B cell (primary cell): ENCODE data around the gene TRERF1. TPM values are rescaled to one million over a fixed set of nuclear protein-coding genes. Genes with fewer than 3 reads are reported as not detected.

Experiments
- ATAC-seq: fragments of 200-7000 bp; cut with Tn5 transposase; one replicate; pipeline ENCODE4 v1.10.0; 2021; ENCODE audit warnings: low read depth, mild to moderate bottlenecking, moderate number of reproducible peaks, moderate library complexity
- CTCF ChIA-PET: fragments of 350-600 bp; sonication (Branson Sonifier 250); formaldehyde crosslinking; loops from one replicate; lab custom pipeline; 2021; ENCODE audit warnings: antibody characterized with exemption, inconsistent platforms; lab: Charles Lee
- POLR2A ChIA-PET: fragments of 350-600 bp; sonication (Branson Sonifier 250); formaldehyde crosslinking; loops from one replicate; lab custom pipeline; 2021; ENCODE audit warnings: antibody characterized with exemption; lab: Charles Lee
- DNase-seq: peaks from one replicate; pipeline ENCODE4 v3.0.0; 2013
- H2AFZ ChIP-seq: 2 replicates; pipeline ENCODE4 v1.6.1; 2012; ENCODE audit warnings: mild to moderate bottlenecking, low read depth, low read length; ENCODE audit not compliant: insufficient read depth, poor library complexity, severe bottlenecking
- H3K27ac ChIP-seq, 2 donors: 1 replicate in 1 of 2; 2 replicates in 1 of 2; pipeline ENCODE4 v1.5.1; 2012 to 2013; ENCODE audit warnings: low read length in 2 of 2, mild to moderate bottlenecking in 2 of 2, moderate library complexity in 1 of 2
- H3K27me3 ChIP-seq, 4 experiments: fragments of 200-600 bp in 1 of 4; sonication (generic) in 1 of 4; replicated peaks in 1 of 4; 1 replicate in 2 of 4; 2 replicates in 2 of 4; pipeline versions ENCODE4 v1.6.1 to v1.7.0; 2013 to 2016; ENCODE audit warnings: low read length in 3 of 4, mild to moderate bottlenecking in 2 of 4, mixed read lengths in 1 of 4, moderate library complexity in 1 of 4; ENCODE audit not compliant: insufficient read depth in 4 of 4, control insufficient read depth in 3 of 4; ENCODE audit errors: control extremely low read depth in 1 of 4
- H3K36me3 ChIP-seq, 2 experiments: replicated peaks in 1 of 2; 1 replicate in 1 of 2; 2 replicates in 1 of 2; pipeline versions ENCODE4 v1.6.1 to v1.7.1; 2013; ENCODE audit warnings: low read length in 1 of 2; ENCODE audit not compliant: insufficient read depth in 2 of 2, control insufficient read depth in 1 of 2; ENCODE audit errors: control extremely low read depth in 1 of 2, extremely low read depth in 1 of 2
- H3K4me1 ChIP-seq, 2 donors: fragments of 200-600 bp in 1 of 2; sonication (generic) in 1 of 2; 1 replicate in 1 of 2; 2 replicates in 1 of 2; pipeline versions ENCODE4 v1.5.1 to v1.6.1; 2013 to 2017; ENCODE audit warnings: low read length in 2 of 2; ENCODE audit not compliant: control insufficient read depth in 2 of 2, insufficient read depth in 2 of 2
- H3K4me2 ChIP-seq: replicated peaks from 2 replicates; pipeline ENCODE3; 2012; ENCODE audit warnings: mild to moderate bottlenecking, low read depth, low read length; ENCODE audit not compliant: poor library complexity, severe bottlenecking
- H3K4me3 ChIP-seq, 5 experiments: fragments of 200-600 bp in 1 of 5; sonication (generic) in 1 of 5; 1 replicate in 3 of 5; 2 replicates in 2 of 5; pipeline versions ENCODE4 v1.5.1 to v1.7.0; 2011 to 2016; ENCODE audit warnings: low read length in 4 of 5, mild to moderate bottlenecking in 4 of 5, low read depth in 2 of 5, control low read depth in 1 of 5, moderate library complexity in 1 of 5; ENCODE audit not compliant: insufficient read depth in 1 of 5; ENCODE audit errors: control extremely low read depth in 1 of 5, extremely low read depth in 1 of 5
- H3K79me2 ChIP-seq: fragments of 200-600 bp; sonication (generic); one replicate; pipeline ENCODE4 v1.6.0; 2016; ENCODE audit warnings: low read length; ENCODE audit not compliant: control insufficient read depth, insufficient read depth
- H3K9ac ChIP-seq: fragments of 200-600 bp; sonication (generic); 2 replicates; pipeline ENCODE4 v1.6.1; 2017; ENCODE audit warnings: mild to moderate bottlenecking, low read length, moderate library complexity
- H3K9me3 ChIP-seq, 3 donors: one replicate each; pipeline versions ENCODE4 v1.6.1 to v1.7.1; 2013; ENCODE audit warnings: low read length in 2 of 3; ENCODE audit not compliant: control insufficient read depth in 2 of 3, insufficient read depth in 1 of 3; ENCODE audit errors: control extremely low read depth in 1 of 3
- H4K20me1 ChIP-seq: 2 replicates; pipeline ENCODE4 v1.6.0; 2012; ENCODE audit warnings: mild to moderate bottlenecking, low read length; ENCODE audit not compliant: insufficient read depth, control insufficient read depth, poor library complexity, severe bottlenecking
- H3K27ac Mint-ChIP-seq: one replicate; pipeline ENCODE4 v1.8.0; 2021; ENCODE audit warnings: mixed read lengths
- H3K27me3 Mint-ChIP-seq: one replicate; pipeline ENCODE4 v1.8.0; 2021; ENCODE audit warnings: mixed read lengths
- H3K4me1 Mint-ChIP-seq: one replicate; pipeline ENCODE4 v1.8.0; 2021; ENCODE audit warnings: mixed read lengths
- H3K4me3 Mint-ChIP-seq: one replicate; pipeline ENCODE4 v1.8.0; 2021; ENCODE audit warnings: mixed read lengths
- H3K9me3 Mint-ChIP-seq: one replicate; pipeline ENCODE4 v1.8.0; 2022; ENCODE audit warnings: mixed read lengths; ENCODE audit not compliant: insufficient read depth
- EZH2 ChIP-seq: IDR thresholded peaks from 2 replicates; pipeline ENCODE4 v1.6.1; 2012; ENCODE audit warnings: borderline replicate concordance, low read depth, mild to moderate bottlenecking, moderate library complexity, low read length; ENCODE audit not compliant: insufficient read depth, poor library complexity, severe bottlenecking
- WGBS: methylation state at CpG from one replicate; pipeline ENCODE4 v1.1.5; 2013; ENCODE audit warnings: missing lambda C conversion rate; ENCODE audit not compliant: insufficient coverage; 5-methylcytosine and 5-hydroxymethylcytosine counted together
- intact Hi-C: fragments of 100-400 bp; cut with micrococcal nuclease; formaldehyde crosslinking; loops from one replicate; pipeline ENCODE4 v1.10.0; 2022
- polyA plus RNA-seq: library from polyadenylated mRNA; depleted of rRNA; stranded (reverse); fragments of >200 nt; gene quantifications from 2 replicates; pipeline ENCODE4 v1.2.3, GENCODE V29; 2012
- total RNA-seq, 2 donors: library from RNA; stranded (reverse); fragments of 120-200 nt in 1 of 2; gene quantifications; 1 replicate in 1 of 2; 2 replicates in 1 of 2; pipeline versions ENCODE4 v1.2.3 to v1.2.4, GENCODE V29; 2013 to 2022
- TF ChIP-seq, protein P1 (sequence below): fragments of 200-600 bp; IDR thresholded peaks from one replicate; pipeline ENCODE4 v1.8.0; 2022; ENCODE audit warnings: antibody characterized with exemption, mild to moderate bottlenecking

The TRERF1 gene
- total and polyA plus RNA-seq, 2 donors (not counting 1 experiment from before 2014, with no cell fraction given): 3.5 to 6.7 TPM

DNA sequence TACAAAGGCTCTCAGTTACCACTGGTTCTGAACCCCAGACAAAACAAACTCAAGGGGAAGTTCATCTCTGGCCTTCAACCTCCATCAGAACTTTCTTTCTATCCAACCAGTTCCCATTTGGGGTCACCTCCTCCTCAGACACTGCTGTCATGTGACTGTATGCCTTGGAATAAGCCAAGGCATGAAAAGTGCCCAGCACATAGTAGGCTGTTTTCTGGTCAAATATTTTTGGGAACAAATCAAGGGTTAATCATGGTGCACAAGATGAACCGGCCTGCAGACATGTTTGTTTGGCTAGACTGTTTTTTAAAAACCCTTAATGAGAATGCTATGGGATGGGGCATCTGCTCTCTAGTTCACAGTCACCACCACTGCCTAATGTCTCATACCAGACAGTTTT is 185.2 kb downstream of the TRERF1 start:
- no peak overlapping the region for H3K27ac Mint-ChIP-seq
- no CpG with 5 or more reads among the region's 1 CpG for WGBS
- CTCF ChIA-PET: no interaction called here

DNA sequence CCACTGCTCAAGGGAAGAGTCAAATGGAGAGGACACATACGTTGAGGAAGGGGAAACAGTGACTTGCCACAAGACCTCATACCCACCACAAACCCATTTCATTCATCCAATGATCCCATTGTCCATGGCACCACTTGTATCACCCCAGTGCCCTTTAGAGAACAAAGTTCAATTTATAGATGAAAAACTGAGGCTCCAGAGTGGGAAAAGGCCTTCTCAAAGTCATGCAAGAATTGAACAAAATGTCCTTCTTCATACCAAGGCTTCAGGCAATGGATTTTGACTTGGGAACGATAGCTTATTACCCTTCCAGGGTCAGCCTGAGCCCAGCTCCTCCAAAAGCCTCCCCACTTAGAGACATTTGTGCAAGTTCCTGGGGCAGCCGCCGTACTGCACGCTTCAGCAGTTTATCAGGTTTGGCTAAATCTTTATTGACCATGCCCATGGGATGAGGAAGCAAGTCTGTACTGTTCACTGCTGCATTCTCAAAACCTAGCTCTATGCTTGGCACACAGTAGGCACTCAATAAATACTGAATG is 186.8 kb downstream of the TRERF1 start:
- Histone ChIP-seq H3K27ac (no peak overlapping the region), H3K36me3 (no peaks in the 10 kb centered on the region), H3K9ac (no peak overlapping the region), H3K9me3 (no peaks in the 10 kb centered on the region), H3K4me3 (no peak overlapping the region), H2AFZ (no peak overlapping the region), H3K79me2 (no peaks in the 10 kb centered on the region), H4K20me1 (no peaks in the 10 kb centered on the region), H3K27me3 (no peaks in the 10 kb centered on the region), H3K4me1 (peaks cover 7 to 12% of the 10 kb centered on the region in 2 donors), H3K4me2 (no peak overlapping the region)
- CTCF ChIA-PET: no interaction called here
- ATAC-seq: no peak
- intact Hi-C loops: no loop called here
- no peaks in the 10 kb centered on the region for H3K9me3 Mint-ChIP-seq
- no peak for DNase-seq
- H3K27ac Mint-ChIP-seq: no peak overlapping the region
- H3K27me3 Mint-ChIP-seq: no peaks in the 10 kb centered on the region
- H3K4me3 Mint-ChIP-seq: no peak overlapping the region
- 100% methylated on average over 4 of the region's 5 CpGs for WGBS
- no peak for TF ChIP-seq EZH2
- TF ChIP-seq, protein P1, sequence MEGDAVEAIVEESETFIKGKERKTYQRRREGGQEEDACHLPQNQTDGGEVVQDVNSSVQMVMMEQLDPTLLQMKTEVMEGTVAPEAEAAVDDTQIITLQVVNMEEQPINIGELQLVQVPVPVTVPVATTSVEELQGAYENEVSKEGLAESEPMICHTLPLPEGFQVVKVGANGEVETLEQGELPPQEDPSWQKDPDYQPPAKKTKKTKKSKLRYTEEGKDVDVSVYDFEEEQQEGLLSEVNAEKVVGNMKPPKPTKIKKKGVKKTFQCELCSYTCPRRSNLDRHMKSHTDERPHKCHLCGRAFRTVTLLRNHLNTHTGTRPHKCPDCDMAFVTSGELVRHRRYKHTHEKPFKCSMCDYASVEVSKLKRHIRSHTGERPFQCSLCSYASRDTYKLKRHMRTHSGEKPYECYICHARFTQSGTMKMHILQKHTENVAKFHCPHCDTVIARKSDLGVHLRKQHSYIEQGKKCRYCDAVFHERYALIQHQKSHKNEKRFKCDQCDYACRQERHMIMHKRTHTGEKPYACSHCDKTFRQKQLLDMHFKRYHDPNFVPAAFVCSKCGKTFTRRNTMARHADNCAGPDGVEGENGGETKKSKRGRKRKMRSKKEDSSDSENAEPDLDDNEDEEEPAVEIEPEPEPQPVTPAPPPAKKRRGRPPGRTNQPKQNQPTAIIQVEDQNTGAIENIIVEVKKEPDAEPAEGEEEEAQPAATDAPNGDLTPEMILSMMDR: no peak
- POLR2A ChIA-PET: no interaction called here
- peaks cover 12% of the 10 kb centered on the region for H3K4me1 Mint-ChIP-seq

More for the DNA sequence above, 185.2 kb downstream of the TRERF1 start:
- Histone ChIP-seq H2AFZ (no peak overlapping the region), H3K79me2 (no peaks in the 10 kb centered on the region), H3K9ac (no peak overlapping the region), H3K27me3 (no peaks in the 10 kb centered on the region), H3K4me1 (peaks cover 7 to 13% of the 10 kb centered on the region in 2 donors), H4K20me1 (no peaks in the 10 kb centered on the region), H3K36me3 (no peaks in the 10 kb centered on the region), H3K9me3 (no peaks in the 10 kb centered on the region), H3K4me2 (no peak overlapping the region), H3K4me3 (no peak overlapping the region), H3K27ac (no peak overlapping the region)
- no peak for TF ChIP-seq EZH2
- TF ChIP-seq, protein P1: no peak
- no peak for ATAC-seq
- Mint-ChIP-seq H3K9me3 (no peaks in the 10 kb centered on the region), H3K4me1 (peaks cover 17% of the 10 kb centered on the region), H3K4me3 (no peak overlapping the region), H3K27me3 (no peaks in the 10 kb centered on the region)
- intact Hi-C loops: no loop called here
- DNase-seq: no peak
- POLR2A ChIA-PET: no interaction called here
